ENCODE data around the gene TNP1. TPM values are rescaled to one million over a fixed set of nuclear protein-coding genes. Genes with fewer than 3 reads are reported as not detected.

Gene TNP1
- total RNA-seq: not detected in 2 replicates

GRCh38 chr2:216859944-216860343 is at the start of gene TNP1:
TNP1 (minus strand) TSS chr2:216860064; CDS start chr2:216860034, 30 bp downstream.
- DNase-seq (ENCODE audit: extremely low read depth, low read depth, low spot score): no peak

GRCh38 chr2:216908300-216908699 is 48.4 kb upstream of the TNP1 start:
- DNase-seq (ENCODE audit: extremely low read depth, low read depth, low spot score): no peak

DNA sequence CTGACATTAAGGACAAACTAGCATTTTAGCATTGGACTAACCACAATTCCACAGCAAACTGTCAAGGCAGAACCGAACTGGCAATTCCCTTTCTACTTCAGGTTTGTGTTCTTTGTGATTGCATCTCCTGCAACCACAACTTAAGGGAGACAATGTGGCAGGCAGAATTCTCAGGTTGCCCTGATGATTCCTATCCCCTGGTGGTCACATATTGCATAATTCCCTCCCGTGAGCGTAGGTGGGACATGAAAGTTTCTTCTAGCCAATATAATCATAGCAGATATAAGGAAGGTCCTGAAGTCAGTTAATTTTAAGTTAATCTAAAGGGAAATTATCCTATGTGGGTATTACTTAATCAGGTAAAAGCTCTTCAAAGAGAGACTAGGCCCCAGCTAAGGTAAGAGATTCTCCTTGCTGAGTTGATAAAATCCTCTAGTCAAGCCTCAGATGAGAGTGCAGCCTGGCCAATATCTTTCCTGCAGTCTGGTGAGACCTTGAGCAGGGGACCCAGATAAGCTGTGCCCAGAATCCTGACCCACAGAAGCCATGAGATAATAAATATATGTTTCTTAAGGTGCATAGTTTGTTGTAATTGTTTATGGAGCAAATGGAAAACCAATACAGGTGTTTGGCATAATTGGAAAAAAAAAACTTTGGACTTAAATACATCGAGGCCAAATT is 45.9 kb upstream of the TNP1 start:
- no peak for DNase-seq (ENCODE audit: extremely low read depth, low read depth, low spot score)

- no peak for DNase-seq (ENCODE audit: extremely low read depth, low read depth, low spot score)
Measured at GRCh38 chr2:216904974-216905373, 45.1 kb upstream of the TNP1 start.

GRCh38 chr2:216904554-216904953 is 44.7 kb upstream of the TNP1 start:
- DNase-seq (ENCODE audit: extremely low read depth, low read depth, low spot score): no peak

DNA sequence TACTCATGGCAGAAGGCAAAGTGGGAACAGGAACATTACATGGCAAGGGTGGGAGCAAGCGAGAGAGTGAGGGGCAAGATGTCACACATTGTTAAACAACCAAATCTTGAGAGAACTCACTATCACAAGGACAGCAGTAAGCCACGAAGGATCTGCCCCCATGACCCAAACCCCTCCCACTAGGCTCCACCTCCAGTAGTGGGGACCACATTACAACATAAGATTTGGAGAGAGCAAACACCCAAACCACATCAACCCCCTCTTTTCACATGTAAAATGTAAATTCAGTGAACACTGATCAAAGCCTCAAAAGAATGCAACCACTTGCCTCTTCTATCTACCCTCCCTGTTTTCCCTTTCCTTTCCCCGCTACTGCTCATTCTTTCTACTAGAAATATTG is 43.6 kb upstream of the TNP1 start:
- no peak for DNase-seq (ENCODE audit: extremely low read depth, low read depth, low spot score)

GRCh38 chr2:216901273-216901672 is 41.4 kb upstream of the TNP1 start:
- no peak for DNase-seq (ENCODE audit: extremely low read depth, low read depth, low spot score)

GRCh38 chr2:216900406-216900805 is 40.5 kb upstream of the TNP1 start:
- no peak for DNase-seq (ENCODE audit: extremely low read depth, low read depth, low spot score)

DNA sequence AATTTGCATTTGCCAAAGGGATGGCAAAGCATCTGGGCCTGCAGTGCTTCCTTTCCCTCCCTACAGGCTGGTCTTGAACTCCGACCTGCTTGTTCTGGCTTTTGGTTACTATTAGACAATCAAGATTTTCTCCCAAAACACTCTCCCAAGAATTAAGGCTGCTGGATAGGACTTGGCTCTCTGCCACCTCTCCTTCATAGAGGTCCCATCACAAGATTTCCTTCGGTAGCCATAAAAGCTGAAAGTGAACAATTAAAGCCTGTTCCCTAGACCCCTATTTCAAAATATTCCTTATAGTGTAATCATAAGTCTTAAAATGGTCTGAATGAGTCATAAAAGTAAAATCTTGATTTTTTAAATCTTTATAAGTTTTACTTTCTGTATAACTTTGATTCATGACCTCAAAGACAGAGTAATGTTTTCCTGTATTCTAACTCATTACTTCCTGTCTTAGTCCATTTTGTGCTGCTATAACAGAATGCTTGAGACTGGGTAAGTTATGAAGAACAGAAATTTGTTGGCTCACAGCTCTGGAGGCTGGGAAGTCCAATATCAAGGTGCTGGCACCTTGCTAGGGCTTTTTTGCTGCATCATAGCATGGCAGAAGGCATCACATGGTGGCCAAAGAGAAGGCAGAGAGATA is 37.8 kb upstream of the TNP1 start:
- no peak for DNase-seq (ENCODE audit: extremely low read depth, low read depth, low spot score)

GRCh38 chr2:216890138-216890537 is 30.3 kb upstream of the TNP1 start:
- DNase-seq (ENCODE audit: extremely low read depth, low read depth, low spot score): no peak

DNA sequence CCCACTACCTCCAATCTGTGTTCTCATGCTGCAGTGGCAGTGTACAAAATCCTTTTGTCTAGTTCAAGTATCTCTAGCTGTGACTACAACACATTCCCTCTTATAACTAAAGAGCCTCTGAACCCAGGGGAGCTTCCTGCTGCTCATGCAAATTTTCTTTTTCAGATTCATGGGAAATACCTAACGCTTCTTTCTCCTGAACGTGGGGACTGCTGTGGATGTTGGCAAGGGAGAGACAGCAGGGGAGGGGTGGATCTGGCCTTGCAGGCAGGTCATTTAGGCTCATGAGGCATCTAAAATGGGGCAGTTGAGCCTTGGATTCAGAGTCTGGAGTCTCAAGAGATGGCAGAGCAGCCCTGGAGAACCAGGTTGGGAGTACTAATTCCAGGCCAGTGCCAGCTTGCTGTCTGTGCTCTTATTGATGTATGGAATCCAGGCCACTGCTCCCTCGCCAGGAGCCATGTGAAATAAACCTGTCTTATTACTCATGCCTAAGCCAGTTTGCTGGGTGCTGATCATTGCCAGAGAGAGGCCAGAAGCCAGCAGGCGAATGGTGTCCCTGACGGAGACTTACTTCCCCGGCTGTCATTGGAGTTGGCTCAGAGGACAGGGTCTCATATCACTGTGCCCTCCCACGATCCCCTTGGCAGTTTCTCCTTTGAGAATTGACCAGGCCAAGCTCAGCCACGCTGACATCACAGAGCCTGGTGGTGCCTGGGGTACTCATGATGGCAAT is 29.2 kb upstream of the TNP1 start:
- DNase-seq (ENCODE audit: extremely low read depth, low read depth, low spot score): no peak

DNA sequence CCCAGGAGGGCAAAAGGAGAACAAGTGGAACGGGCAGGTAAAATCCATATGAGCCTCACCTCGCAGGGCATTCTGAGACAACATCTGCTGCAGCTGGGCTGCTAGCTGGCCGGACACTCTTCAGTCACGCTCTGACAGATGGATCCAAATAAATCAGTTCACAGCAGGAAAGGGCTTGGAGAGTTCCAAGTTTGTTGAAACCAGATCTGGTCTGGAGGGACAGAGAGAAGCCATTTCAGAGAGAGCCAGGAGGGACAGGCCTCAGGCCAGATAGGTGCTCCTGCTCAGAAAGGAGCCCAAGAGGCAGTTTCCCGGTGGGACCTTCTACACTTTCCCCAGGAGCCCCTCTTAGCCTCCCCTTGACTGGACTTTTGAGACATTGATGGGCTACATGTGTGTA is 28.2 kb upstream of the TNP1 start:
- no peak for DNase-seq (ENCODE audit: extremely low read depth, low read depth, low spot score)

GRCh38 chr2:216887138-216887537 is 27.3 kb upstream of the TNP1 start:
- DNase-seq (ENCODE audit: extremely low read depth, low read depth, low spot score): no peak

- no peak for DNase-seq (ENCODE audit: extremely low read depth, low read depth, low spot score)
Measured at GRCh38 chr2:216885117-216885553, 25.3 kb upstream of the TNP1 start.

GRCh38 chr2:216884347-216884746 is 24.5 kb upstream of the TNP1 start:
- DNase-seq (ENCODE audit: extremely low read depth, low read depth, low spot score): no peak

- no peak for DNase-seq (ENCODE audit: extremely low read depth, low read depth, low spot score)
Measured at GRCh38 chr2:216882876-216883275, 23.0 kb upstream of the TNP1 start.

DNA sequence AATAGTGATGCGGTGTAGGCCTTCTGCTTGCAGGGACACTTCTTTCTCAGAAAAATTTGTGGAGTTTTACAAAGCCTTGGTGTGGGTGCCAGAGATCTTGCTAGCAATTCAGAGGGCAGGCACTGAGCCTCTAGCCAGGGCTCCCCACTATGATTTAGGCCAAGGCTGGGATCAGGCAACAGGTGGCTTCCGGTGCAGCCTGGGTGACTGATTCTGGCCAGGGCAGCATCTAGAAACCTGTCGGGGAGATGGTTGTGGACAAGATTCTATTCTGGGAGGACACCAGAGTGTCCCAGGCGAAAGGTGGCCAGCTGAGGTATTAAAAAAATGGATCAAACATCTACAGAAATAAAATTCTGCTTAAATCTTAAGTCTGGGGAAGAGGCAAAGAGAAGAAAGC is 21.5 kb upstream of the TNP1 start:
- no peak for DNase-seq (ENCODE audit: extremely low read depth, low read depth, low spot score)

GRCh38 chr2:216880509-216881184 is 20.8 kb upstream of the TNP1 start:
- no peak for DNase-seq (ENCODE audit: extremely low read depth, low read depth, low spot score)

GRCh38 chr2:216879727-216880508 is 20.1 kb upstream of the TNP1 start:
- DNase-seq (ENCODE audit: extremely low read depth, low read depth, low spot score): no peak

- DNase-seq (ENCODE audit: extremely low read depth, low read depth, low spot score): no peak
Measured at GRCh38 chr2:216878072-216878471, 18.2 kb upstream of the TNP1 start.

GRCh38 chr2:216877085-216877484 is 17.2 kb upstream of the TNP1 start:
- no peak for DNase-seq (ENCODE audit: extremely low read depth, low read depth, low spot score)

Measured in glomerular endothelial cell (primary cell).